ENCODE measurements around the gene CDK5RAP3.

Gene CDK5RAP3

DNA sequence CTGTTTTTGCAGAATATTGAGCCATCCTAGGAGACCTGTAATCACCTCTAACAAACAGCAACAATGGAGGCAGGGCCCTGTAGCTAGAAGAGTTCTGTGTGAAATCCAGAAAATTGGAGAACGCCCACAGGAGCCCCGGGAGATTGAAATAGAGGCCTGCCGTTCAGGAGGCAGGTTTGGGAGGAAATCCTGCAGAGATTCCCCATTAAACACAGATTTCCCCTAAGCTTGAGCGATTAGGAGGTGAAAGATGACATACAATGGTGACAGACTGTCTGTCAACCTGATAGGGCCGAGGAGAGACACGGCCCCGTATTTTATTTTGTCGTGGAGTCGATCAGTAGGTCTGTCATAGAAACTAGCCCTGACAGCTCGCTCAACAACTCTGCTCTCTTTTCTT is 18.2 kb downstream of the CDK5RAP3 start:
- H3K27me3 Mint-ChIP-seq (ENCODE audit: low read depth), result peaks cover 37% of the 10 kb centered on the region
- TF ChIP-seq, protein P1, sequence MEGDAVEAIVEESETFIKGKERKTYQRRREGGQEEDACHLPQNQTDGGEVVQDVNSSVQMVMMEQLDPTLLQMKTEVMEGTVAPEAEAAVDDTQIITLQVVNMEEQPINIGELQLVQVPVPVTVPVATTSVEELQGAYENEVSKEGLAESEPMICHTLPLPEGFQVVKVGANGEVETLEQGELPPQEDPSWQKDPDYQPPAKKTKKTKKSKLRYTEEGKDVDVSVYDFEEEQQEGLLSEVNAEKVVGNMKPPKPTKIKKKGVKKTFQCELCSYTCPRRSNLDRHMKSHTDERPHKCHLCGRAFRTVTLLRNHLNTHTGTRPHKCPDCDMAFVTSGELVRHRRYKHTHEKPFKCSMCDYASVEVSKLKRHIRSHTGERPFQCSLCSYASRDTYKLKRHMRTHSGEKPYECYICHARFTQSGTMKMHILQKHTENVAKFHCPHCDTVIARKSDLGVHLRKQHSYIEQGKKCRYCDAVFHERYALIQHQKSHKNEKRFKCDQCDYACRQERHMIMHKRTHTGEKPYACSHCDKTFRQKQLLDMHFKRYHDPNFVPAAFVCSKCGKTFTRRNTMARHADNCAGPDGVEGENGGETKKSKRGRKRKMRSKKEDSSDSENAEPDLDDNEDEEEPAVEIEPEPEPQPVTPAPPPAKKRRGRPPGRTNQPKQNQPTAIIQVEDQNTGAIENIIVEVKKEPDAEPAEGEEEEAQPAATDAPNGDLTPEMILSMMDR (IDR thresholded peaks at IDR 0.05; ENCODE audit: unreplicated experiment in 3 of 3), result no peak
- peaks cover 58% of the 10 kb centered on the region for H3K4me1 Mint-ChIP-seq
- H3K36me3 Mint-ChIP-seq (ENCODE audit: low read depth), result peaks cover 10% of the 10 kb centered on the region
- no peaks in the 10 kb centered on the region for H3K9me3 Mint-ChIP-seq
- no peak overlapping the region for H3K4me3 Mint-ChIP-seq
- H3K27ac Mint-ChIP-seq, result peak overlapping the region; percentile 16 to 72 (median 34)

DNA sequence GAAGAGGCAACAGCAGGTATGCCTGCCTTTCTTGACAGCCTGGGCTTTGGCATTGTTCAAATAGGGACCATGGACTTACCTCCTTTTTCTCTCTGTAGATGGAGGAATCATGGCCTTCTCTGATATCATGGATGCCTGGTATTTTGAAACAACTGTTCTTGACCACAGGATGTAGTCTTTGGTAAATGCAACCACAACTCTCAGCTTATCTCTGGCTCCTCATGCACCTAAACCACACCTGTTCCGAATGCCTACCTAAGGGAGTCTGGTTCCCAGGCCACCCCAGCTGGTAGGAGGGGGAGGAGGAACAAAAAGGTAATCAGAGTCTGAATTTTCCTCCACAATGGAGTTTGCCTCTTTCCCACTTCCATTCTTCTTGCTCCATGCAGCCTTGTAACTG is 18.8 kb downstream of the CDK5RAP3 start:
- Mint-ChIP-seq H3K4me3 (no peak overlapping the region), H3K27me3 (ENCODE audit: low read depth) (peaks cover 41% of the 10 kb centered on the region), H3K4me1 (peaks cover 63% of the 10 kb centered on the region), H3K27ac (peak overlapping the region in 2 of 3 experiments; percentile 16 to 72), H3K9me3 (no peaks in the 10 kb centered on the region), H3K36me3 (ENCODE audit: low read depth) (peaks cover 10% of the 10 kb centered on the region)
- TF ChIP-seq, protein P1 (IDR thresholded peaks at IDR 0.05; ENCODE audit: unreplicated experiment in 3 of 3), result no peak

DNA sequence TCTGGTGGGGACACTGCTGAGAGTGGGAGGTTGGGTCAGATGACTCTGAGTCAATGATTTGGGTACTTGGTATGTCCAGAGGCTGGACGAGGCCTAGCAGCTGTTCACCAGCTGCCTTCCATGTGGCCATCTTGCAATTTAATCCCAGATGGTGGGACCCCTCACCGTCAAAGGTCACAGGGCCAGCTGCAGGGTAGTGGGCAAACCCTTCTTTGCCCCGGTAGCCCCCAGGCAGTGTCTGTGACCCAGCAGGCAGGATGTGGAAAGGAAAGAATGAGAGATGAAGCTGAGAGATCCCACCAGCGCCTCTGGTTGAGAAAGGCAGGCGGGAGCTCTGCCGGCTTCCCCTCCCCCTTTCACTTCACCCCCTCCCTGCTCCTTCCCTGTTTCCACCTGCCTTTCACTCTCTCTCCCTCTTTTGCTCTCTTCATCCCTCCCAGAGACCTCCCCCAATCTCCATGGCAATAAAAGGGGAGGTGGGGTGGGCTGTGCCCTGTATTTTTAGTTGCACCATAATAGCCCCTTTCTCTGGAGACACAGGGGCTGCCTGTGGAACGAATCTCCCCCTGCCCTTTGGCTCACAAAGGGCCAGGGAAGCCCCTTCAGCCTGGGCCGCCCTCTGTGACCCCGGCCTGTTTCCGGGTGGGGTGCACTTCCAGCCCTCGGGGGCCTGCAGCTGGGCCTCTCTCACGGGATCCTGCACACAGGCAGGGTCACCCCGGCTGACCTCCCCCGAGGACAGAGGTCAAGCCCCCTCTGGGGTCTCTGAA is 20.2 kb downstream of the CDK5RAP3 start:
- Mint-ChIP-seq H3K36me3 (ENCODE audit: low read depth) (peaks cover 5% of the 10 kb centered on the region), H3K4me1 (peaks cover 74% of the 10 kb centered on the region), H3K4me3 (peak overlapping the region in 1 of 3 experiments; percentile 34), H3K27me3 (ENCODE audit: low read depth) (peaks cover 49% of the 10 kb centered on the region), H3K27ac (peak overlapping the region in 2 of 3 experiments; percentile 52 to 91), H3K9me3 (no peaks in the 10 kb centered on the region)
- TF ChIP-seq, protein P1 (IDR thresholded peaks at IDR 0.05; ENCODE audit: unreplicated experiment in 3 of 3), result no peak

DNA sequence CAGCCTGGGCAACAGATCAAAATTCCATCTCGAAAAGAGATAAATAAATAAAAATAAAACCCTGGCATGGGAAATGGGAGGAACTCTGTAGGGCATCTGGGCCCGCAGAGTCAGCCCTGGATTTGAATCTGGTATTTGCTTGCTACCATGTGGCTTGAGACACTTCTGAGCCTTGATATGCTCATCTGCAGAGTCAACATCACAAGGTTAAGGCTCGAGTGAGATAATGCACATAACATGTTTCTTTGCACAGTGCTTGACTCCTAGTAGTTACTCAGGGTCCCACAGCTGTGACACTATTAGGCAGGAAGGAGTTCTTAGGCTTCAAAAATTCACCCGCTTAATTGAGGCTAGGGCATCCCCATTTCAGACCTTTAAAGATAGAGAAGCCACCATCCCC is 21.3 kb downstream of the CDK5RAP3 start:
- peaks cover 44% of the 10 kb centered on the region for H3K27me3 Mint-ChIP-seq (ENCODE audit: low read depth)
- H3K36me3 Mint-ChIP-seq (ENCODE audit: low read depth), result no peaks in the 10 kb centered on the region
- H3K9me3 Mint-ChIP-seq, result no peaks in the 10 kb centered on the region
- TF ChIP-seq, protein P1 (IDR thresholded peaks at IDR 0.05; ENCODE audit: unreplicated experiment in 3 of 3), result no peak
- no peak overlapping the region for H3K4me3 Mint-ChIP-seq
- H3K27ac Mint-ChIP-seq, result peak overlapping the region; percentile 5 to 91 (median 56)
- peaks cover 76% of the 10 kb centered on the region for H3K4me1 Mint-ChIP-seq

DNA sequence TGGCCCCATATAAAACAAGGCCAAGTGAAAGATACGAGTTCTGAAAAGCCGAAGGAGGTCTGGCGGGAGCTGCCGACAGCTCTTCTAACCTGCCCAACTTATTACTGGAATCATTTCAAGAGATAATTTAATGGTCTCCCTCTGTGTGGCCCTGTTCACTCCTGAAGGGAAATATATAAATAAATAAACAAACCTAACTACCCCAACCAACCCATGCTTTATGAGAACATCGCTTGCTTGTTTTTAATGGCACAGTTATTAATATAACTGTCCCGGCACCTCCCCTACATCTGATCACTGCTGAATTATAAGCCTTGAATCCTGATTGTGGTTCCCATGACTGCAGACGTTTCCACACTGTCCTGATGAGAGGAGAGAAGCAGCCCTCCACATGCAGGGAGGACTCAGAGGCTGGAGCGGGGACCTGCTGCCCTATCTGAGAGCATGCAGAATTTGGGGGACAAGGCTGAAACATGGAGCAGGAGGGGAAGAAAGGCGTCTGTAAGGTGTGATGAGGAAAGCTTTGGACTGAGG is 22.2 kb downstream of the CDK5RAP3 start:
- Mint-ChIP-seq H3K27ac (peak overlapping the region; percentile 56 to 91 (median 66)), H3K27me3 (ENCODE audit: low read depth) (peaks cover 42% of the 10 kb centered on the region), H3K4me1 (peaks cover 76% of the 10 kb centered on the region), H3K4me3 (peak overlapping the region in 2 of 3 experiments; percentile 10 to 15), H3K36me3 (ENCODE audit: low read depth) (no peaks in the 10 kb centered on the region), H3K9me3 (no peaks in the 10 kb centered on the region)
- TF ChIP-seq, protein P1 (IDR thresholded peaks at IDR 0.05; ENCODE audit: unreplicated experiment in 3 of 3), result no peak

Measured in nephron (organoid).